Measurements from ENCODE around the gene CHFR.
"Not testable (repeated sequence)": the region's sequence is repeated elsewhere in the genome, so short reads cannot be mapped to it uniquely, and the experiment has no call there.

The CHFR gene

GRCh38 chr12:132918680-132919079 lies 31.3 kb upstream of the CHFR start:
- Histone ChIP-seq H2AFZ (ENCODE audit: low read length) (no peak overlapping the region), H3K9ac (ENCODE audit: low read depth, low read length, poor library complexity, severe bottlenecking) (no peak overlapping the region), H3K36me3 (ENCODE audit: insufficient read depth, low read length) (no peaks in the 10 kb centered on the region), H3K9me2 (replicated peaks; ENCODE audit: low read depth, low read length) (no peaks in the 10 kb centered on the region), H3K79me2 (ENCODE audit: insufficient read depth, low read length) (no peaks in the 10 kb centered on the region), H3K27me3 (ENCODE audit: insufficient read depth, low read length, poor library complexity, severe bottlenecking) (no peaks in the 10 kb centered on the region), H3K4me3 (ENCODE audit: low read length, poor library complexity, severe bottlenecking) (no peak overlapping the region), H3K9me3 (ENCODE audit: insufficient read depth, low read depth, low read length) (peaks cover 31% of the 10 kb centered on the region; the same call in 1 of the 2 replicates), H3K4me2 (ENCODE audit: low read depth, low read length, poor library complexity, severe bottlenecking) (no peak overlapping the region), H3F3A (ENCODE audit: low read depth) (no peaks in the 10 kb centered on the region), H4K20me1 (ENCODE audit: insufficient read depth, low read length, poor library complexity, severe bottlenecking) (no peaks in the 10 kb centered on the region), H3K4me1 (ENCODE audit: insufficient read depth, low read length, poor library complexity, severe bottlenecking) (no peaks in the 10 kb centered on the region)
- TF ChIP-seq EZH2phosphoT487 (IDR thresholded peaks at IDR 0.05; ENCODE audit: borderline replicate concordance) (no peak), CTCF (conservative IDR thresholded peaks at IDR 0.05; ENCODE audit: low read length) (no peak)

GRCh38 chr12:132909030-132909368 lies 21.6 kb upstream of the CHFR start:
- Histone ChIP-seq H3K4me3 (ENCODE audit: low read length, poor library complexity, severe bottlenecking) (no peak overlapping the region), H3K4me1 (ENCODE audit: insufficient read depth, low read length, poor library complexity, severe bottlenecking) (no peaks in the 10 kb centered on the region), H3K9me2 (replicated peaks; ENCODE audit: low read depth, low read length) (no peaks in the 10 kb centered on the region), H3K79me2 (ENCODE audit: insufficient read depth, low read length) (no peaks in the 10 kb centered on the region), H4K20me1 (ENCODE audit: insufficient read depth, low read length, poor library complexity, severe bottlenecking) (no peaks in the 10 kb centered on the region), H3K9me3 (ENCODE audit: insufficient read depth, low read depth, low read length) (peaks cover 22% of the 10 kb centered on the region; the same call in 1 of the 2 replicates), H3K27me3 (ENCODE audit: insufficient read depth, low read length, poor library complexity, severe bottlenecking) (no peaks in the 10 kb centered on the region), H3F3A (ENCODE audit: low read depth) (no peaks in the 10 kb centered on the region), H2AFZ (ENCODE audit: low read length) (no peak overlapping the region), H3K9ac (ENCODE audit: low read depth, low read length, poor library complexity, severe bottlenecking) (no peak overlapping the region), H3K36me3 (ENCODE audit: insufficient read depth, low read length) (no peaks in the 10 kb centered on the region), H3K4me2 (ENCODE audit: low read depth, low read length, poor library complexity, severe bottlenecking) (no peak overlapping the region)
- TF ChIP-seq CTCF (conservative IDR thresholded peaks at IDR 0.05; ENCODE audit: low read length): no peak
- TF ChIP-seq EZH2phosphoT487 (IDR thresholded peaks at IDR 0.05; ENCODE audit: borderline replicate concordance): no peak

GRCh38 chr12:132908145-132909029 lies 21.0 kb upstream of the CHFR start:
- no peak overlapping the region for H3K4me3 ChIP-seq (ENCODE audit: low read length, poor library complexity, severe bottlenecking)
- no peaks in the 10 kb centered on the region for H3K9me2 ChIP-seq (replicated peaks; ENCODE audit: low read depth, low read length)
- no peaks in the 10 kb centered on the region for H3K79me2 ChIP-seq (ENCODE audit: insufficient read depth, low read length)
- TF ChIP-seq CTCF (conservative IDR thresholded peaks at IDR 0.05; ENCODE audit: low read length): no peak
- no peak for TF ChIP-seq EZH2phosphoT487 (IDR thresholded peaks at IDR 0.05; ENCODE audit: borderline replicate concordance)
- H3K9ac ChIP-seq (ENCODE audit: low read depth, low read length, poor library complexity, severe bottlenecking): no peak overlapping the region
- no peaks in the 10 kb centered on the region for H3K4me1 ChIP-seq (ENCODE audit: insufficient read depth, low read length, poor library complexity, severe bottlenecking)
- no peak overlapping the region for H2AFZ ChIP-seq (ENCODE audit: low read length)
- H3K4me2 ChIP-seq (ENCODE audit: low read depth, low read length, poor library complexity, severe bottlenecking): no peak overlapping the region
- H3F3A ChIP-seq (ENCODE audit: low read depth): no peaks in the 10 kb centered on the region
- H3K9me3 ChIP-seq (ENCODE audit: insufficient read depth, low read depth, low read length): peaks cover 19% of the 10 kb centered on the region; the same call in 1 of the 2 replicates
- no peaks in the 10 kb centered on the region for H4K20me1 ChIP-seq (ENCODE audit: insufficient read depth, low read length, poor library complexity, severe bottlenecking)
- no peaks in the 10 kb centered on the region for H3K27me3 ChIP-seq (ENCODE audit: insufficient read depth, low read length, poor library complexity, severe bottlenecking)
- H3K36me3 ChIP-seq (ENCODE audit: insufficient read depth, low read length): no peaks in the 10 kb centered on the region

GRCh38 chr12:132907789-132908144 lies 20.4 kb upstream of the CHFR start:
- not testable (repeated sequence) for H3K9me2 ChIP-seq (replicated peaks; ENCODE audit: low read depth, low read length); H3K4me2 ChIP-seq (ENCODE audit: low read depth, low read length, poor library complexity, severe bottlenecking); H3K36me3 ChIP-seq (ENCODE audit: insufficient read depth, low read length); H3K4me1 ChIP-seq (ENCODE audit: insufficient read depth, low read length, poor library complexity, severe bottlenecking); H4K20me1 ChIP-seq (ENCODE audit: insufficient read depth, low read length, poor library complexity, severe bottlenecking); H2AFZ ChIP-seq (ENCODE audit: low read length); H3K79me2 ChIP-seq (ENCODE audit: insufficient read depth, low read length); H3K4me3 ChIP-seq (ENCODE audit: low read length, poor library complexity, severe bottlenecking); H3F3A ChIP-seq (ENCODE audit: low read depth); H3K9ac ChIP-seq (ENCODE audit: low read depth, low read length, poor library complexity, severe bottlenecking); H3K27me3 ChIP-seq (ENCODE audit: insufficient read depth, low read length, poor library complexity, severe bottlenecking)
- H3K9me3 ChIP-seq (ENCODE audit: insufficient read depth, low read depth, low read length): peaks cover 23% of the 10 kb centered on the region; the same call in 1 of the 2 replicates

Data from Loucy (cell line).